ENCODE measurements around the gene CLCA1.

The CLCA1 gene

GRCh38 chr1:86468501-86468977 is at the start of gene CLCA1:
Gene CLCA1, plus strand, starts transcription at chr1:86468927. Its CDS starts 45 bp downstream, at chr1:86468972.
- no peak for DNase-seq

GRCh38 chr1:86419277-86419903 is 49.3 kb upstream of the CLCA1 start:
- DNase-seq: peak; percentile 35

- no peak for DNase-seq
Measured at GRCh38 chr1:86421601-86422280, 47.0 kb upstream of the CLCA1 start.

- no peak for DNase-seq
Measured at GRCh38 chr1:86423473-86423872, 45.3 kb upstream of the CLCA1 start.

- no peak for DNase-seq
Measured at GRCh38 chr1:86423873-86424272, 44.9 kb upstream of the CLCA1 start, which contains the start of gene CLCA2. Gene CLCA2, plus strand, starts transcription at chr1:86424171. Its CDS starts 77 bp downstream, at chr1:86424248.

- DNase-seq: peak; percentile 26
Measured at GRCh38 chr1:86429122-86429725, 39.5 kb upstream of the CLCA1 start.

- DNase-seq: peak; percentile 95
Measured at GRCh38 chr1:86429835-86430234, 38.9 kb upstream of the CLCA1 start.

GRCh38 chr1:86430376-86430775 is 38.4 kb upstream of the CLCA1 start:
- DNase-seq: peak; percentile 9

GRCh38 chr1:86434059-86434458 is 34.7 kb upstream of the CLCA1 start:
- no peak for DNase-seq

- DNase-seq: no peak
Measured at GRCh38 chr1:86435327-86435726, 33.4 kb upstream of the CLCA1 start.

- DNase-seq: no peak
Measured at GRCh38 chr1:86436041-86436440, 32.7 kb upstream of the CLCA1 start.

GRCh38 chr1:86441581-86441980 is 27.1 kb upstream of the CLCA1 start:
- DNase-seq: no peak

GRCh38 chr1:86441997-86442396 is 26.7 kb upstream of the CLCA1 start:
- no peak for DNase-seq

GRCh38 chr1:86445919-86446318 is 22.8 kb upstream of the CLCA1 start:
- no peak for DNase-seq

- DNase-seq: no peak
Measured at GRCh38 chr1:86447198-86447790, 21.4 kb upstream of the CLCA1 start.

- no peak for DNase-seq
Measured at GRCh38 chr1:86448670-86449069, 20.1 kb upstream of the CLCA1 start.

GRCh38 chr1:86449103-86449502 is 19.6 kb upstream of the CLCA1 start:
- DNase-seq: no peak

- no peak for DNase-seq
Measured at GRCh38 chr1:86450847-86451246, 17.9 kb upstream of the CLCA1 start.

GRCh38 chr1:86453664-86454063 is 15.1 kb upstream of the CLCA1 start:
- DNase-seq: no peak

- DNase-seq: no peak
Measured at GRCh38 chr1:86455073-86455472, 13.7 kb upstream of the CLCA1 start.

- DNase-seq: no peak
Measured at GRCh38 chr1:86460998-86461397, 7.7 kb upstream of the CLCA1 start.

GRCh38 chr1:86461482-86461881 is 7.2 kb upstream of the CLCA1 start:
- DNase-seq: no peak

- DNase-seq: no peak
Measured at GRCh38 chr1:86464819-86465218, 3.9 kb upstream of the CLCA1 start.

Data from EL (cell line).